Adrenal gland (tissue), 5 donors: ENCODE data around the gene DSC2.

Experiments
- POLR2A ChIP-seq, 2 donors: fragments of 450-650 bp; IDR thresholded peaks; one replicate each; pipeline ENCODE4 v1.6.1; 2017; ENCODE audit warnings: antibody characterized with exemption in 2 of 2, mild to moderate bottlenecking in 2 of 2, moderate library complexity in 1 of 2
- TF ChIP-seq, protein P1 (sequence below), 6 experiments: fragments of 450-650 bp in 4 of 6; fragments of 200-600 bp in 2 of 6; sonication (generic) in 1 of 6; IDR thresholded peaks; 1 replicate in 5 of 6; 2 replicates in 1 of 6; pipeline versions ENCODE4 v1.5.1 to v1.8.0; 2016 to 2021; ENCODE audit warnings: antibody characterized with exemption in 6 of 6, mild to moderate bottlenecking in 2 of 6, moderate library complexity in 1 of 6
- donor health status: DM: no; HTN: no; CAD: no.

DNA sequence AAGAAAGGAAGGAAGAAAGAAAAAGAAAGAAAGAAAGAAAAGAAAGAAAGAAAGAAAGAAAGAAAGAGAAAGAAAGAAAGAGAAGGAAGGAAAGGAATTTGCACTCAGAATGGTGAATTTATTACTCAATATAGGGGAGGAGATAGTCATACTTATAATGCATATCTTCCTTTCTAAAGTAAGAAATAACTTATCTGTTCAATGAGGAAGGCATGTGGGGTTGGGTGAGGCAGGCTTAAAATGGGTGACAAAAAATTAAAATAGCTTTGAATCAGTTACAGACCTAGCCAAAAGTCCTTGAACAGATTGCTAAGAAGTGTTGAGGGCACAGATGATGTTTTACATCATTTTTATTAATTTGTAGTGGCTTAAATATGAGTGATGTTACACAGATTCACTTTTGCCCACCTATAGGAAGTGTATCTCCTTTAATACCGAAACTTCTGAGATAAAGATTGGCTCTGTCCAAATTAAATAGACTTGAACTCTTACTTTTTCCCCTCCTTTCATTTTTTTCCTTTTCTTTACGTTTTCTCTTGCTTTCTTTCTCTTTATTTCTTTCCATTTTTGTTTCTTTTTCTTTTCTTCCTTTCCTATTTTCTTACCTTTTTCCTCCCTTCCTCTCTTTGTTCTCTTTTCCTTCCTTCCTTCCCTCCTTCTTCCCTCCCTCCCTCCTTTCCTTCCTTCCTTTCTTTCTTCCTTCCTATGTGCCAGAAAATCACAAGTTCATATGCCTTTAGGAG is 14.8 kb upstream of the DSC2 start:
- TF ChIP-seq, protein P1, sequence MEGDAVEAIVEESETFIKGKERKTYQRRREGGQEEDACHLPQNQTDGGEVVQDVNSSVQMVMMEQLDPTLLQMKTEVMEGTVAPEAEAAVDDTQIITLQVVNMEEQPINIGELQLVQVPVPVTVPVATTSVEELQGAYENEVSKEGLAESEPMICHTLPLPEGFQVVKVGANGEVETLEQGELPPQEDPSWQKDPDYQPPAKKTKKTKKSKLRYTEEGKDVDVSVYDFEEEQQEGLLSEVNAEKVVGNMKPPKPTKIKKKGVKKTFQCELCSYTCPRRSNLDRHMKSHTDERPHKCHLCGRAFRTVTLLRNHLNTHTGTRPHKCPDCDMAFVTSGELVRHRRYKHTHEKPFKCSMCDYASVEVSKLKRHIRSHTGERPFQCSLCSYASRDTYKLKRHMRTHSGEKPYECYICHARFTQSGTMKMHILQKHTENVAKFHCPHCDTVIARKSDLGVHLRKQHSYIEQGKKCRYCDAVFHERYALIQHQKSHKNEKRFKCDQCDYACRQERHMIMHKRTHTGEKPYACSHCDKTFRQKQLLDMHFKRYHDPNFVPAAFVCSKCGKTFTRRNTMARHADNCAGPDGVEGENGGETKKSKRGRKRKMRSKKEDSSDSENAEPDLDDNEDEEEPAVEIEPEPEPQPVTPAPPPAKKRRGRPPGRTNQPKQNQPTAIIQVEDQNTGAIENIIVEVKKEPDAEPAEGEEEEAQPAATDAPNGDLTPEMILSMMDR (IDR thresholded peaks at IDR 0.05): no peak
- no peak for TF ChIP-seq POLR2A (IDR thresholded peaks at IDR 0.05)
